Uterus (tissue), 4 donors: ENCODE results near the gene WWOX. TPM values are rescaled to one million over a fixed set of nuclear protein-coding genes. Genes with fewer than 3 reads are reported as not detected.

Experiments
- DNase-seq, 2 donors: peaks; one replicate each; pipeline ENCODE4 v3.0.0-alpha.2; 2019 to 2020
- H3K27ac ChIP-seq, 2 donors: fragments of 200-600 bp; sonication (generic); 1 replicate in 1 of 2; 2 replicates in 1 of 2; pipeline ENCODE4 v1.5.1; 2016 to 2018
- H3K27me3 ChIP-seq, 2 donors: fragments of 200-600 bp; sonication (generic); one replicate each; pipeline ENCODE4 v1.5.1; 2018 to 2019; ENCODE audit warnings: control low read depth in 1 of 2
- H3K36me3 ChIP-seq, 2 donors: fragments of 200-600 bp; sonication (generic); one replicate each; pipeline ENCODE4 v1.5.1; 2019; ENCODE audit warnings: control low read depth in 1 of 2
- H3K4me1 ChIP-seq, 2 donors: fragments of 200-600 bp; sonication (generic); one replicate each; pipeline ENCODE4 v1.5.1; 2018 to 2019; ENCODE audit warnings: control low read depth in 1 of 2
- H3K4me3 ChIP-seq, 2 donors: fragments of 200-600 bp; sonication (generic); 1 replicate in 1 of 2; 2 replicates in 1 of 2; pipeline ENCODE4 v1.5.1; 2018 to 2019; ENCODE audit warnings: mild to moderate bottlenecking in 1 of 2
- H3K9me3 ChIP-seq, 2 donors: fragments of 200-600 bp; sonication (generic); one replicate each; pipeline ENCODE4 v1.5.1; 2019; ENCODE audit warnings: control low read depth in 1 of 2
- POLR2A ChIP-seq, 2 donors: fragments of 450-650 bp; IDR thresholded peaks; one replicate each; pipeline ENCODE4 v1.6.1; 2016; ENCODE audit warnings: antibody characterized with exemption in 2 of 2, mild to moderate bottlenecking in 1 of 2, moderate library complexity in 1 of 2
- intact Hi-C: fragments of 100-400 bp; cut with DNase I; formaldehyde crosslinking; loops from one replicate; pipeline ENCODE4 v1.15.1; 2023; ENCODE audit warnings: low total_unique reads
- total RNA-seq, 4 donors: library from RNA; depleted of rRNA in 3 of 4; stranded (reverse); fragments of >200 nt in 3 of 4; gene quantifications; one replicate each; pipeline versions ENCODE4 v1.1.0 to v1.2.4, GENCODE V29; 2014 to 2023
- TF ChIP-seq, protein P1 (sequence below), 4 experiments: fragments of 200-600 bp in 2 of 4; fragments of 450-650 bp in 2 of 4; sonication (generic) in 2 of 4; IDR thresholded peaks; one replicate each; pipeline ENCODE4 v1.5.1; 2016 to 2019; ENCODE audit warnings: antibody characterized with exemption in 4 of 4, mild to moderate bottlenecking in 2 of 4, moderate library complexity in 1 of 4
- donor health status: DM: yes; HTN: yes; CAD: no.

The WWOX gene
- total RNA-seq, 4 donors from 2014 or later, result 34.1 to 99.9 (median 55.8) TPM

DNA sequence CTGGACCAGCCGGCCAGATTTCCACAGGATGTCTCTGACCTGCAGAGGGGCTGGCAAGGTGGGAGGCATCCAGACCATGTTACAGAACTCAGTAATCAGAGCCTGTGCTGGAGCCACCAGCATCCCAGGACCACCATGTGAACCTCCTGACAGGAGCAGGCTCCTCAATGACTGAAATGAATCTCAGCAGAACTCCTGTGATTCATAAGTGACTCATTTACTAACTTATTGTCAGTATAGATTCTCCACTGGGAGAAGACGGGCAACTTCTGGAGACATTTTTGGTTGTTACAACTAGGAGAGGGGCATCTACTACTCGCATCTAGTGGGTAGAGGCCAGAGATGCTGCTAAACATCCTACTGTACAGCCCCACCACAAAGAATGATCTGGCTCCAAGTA, 3.1 kb upstream of the WWOX start:
- intact Hi-C loops, result no loop called here
- Histone ChIP-seq H3K36me3 (no peaks in the 10 kb centered on the region), H3K4me3 (no peak overlapping the region), H3K27ac (no peak overlapping the region), H3K9me3 (no peaks in the 10 kb centered on the region), H3K27me3 (no peaks in the 10 kb centered on the region), H3K4me1 (no peaks in the 10 kb centered on the region)
- no peak for TF ChIP-seq POLR2A (IDR thresholded peaks at IDR 0.05)
- TF ChIP-seq, protein P1, sequence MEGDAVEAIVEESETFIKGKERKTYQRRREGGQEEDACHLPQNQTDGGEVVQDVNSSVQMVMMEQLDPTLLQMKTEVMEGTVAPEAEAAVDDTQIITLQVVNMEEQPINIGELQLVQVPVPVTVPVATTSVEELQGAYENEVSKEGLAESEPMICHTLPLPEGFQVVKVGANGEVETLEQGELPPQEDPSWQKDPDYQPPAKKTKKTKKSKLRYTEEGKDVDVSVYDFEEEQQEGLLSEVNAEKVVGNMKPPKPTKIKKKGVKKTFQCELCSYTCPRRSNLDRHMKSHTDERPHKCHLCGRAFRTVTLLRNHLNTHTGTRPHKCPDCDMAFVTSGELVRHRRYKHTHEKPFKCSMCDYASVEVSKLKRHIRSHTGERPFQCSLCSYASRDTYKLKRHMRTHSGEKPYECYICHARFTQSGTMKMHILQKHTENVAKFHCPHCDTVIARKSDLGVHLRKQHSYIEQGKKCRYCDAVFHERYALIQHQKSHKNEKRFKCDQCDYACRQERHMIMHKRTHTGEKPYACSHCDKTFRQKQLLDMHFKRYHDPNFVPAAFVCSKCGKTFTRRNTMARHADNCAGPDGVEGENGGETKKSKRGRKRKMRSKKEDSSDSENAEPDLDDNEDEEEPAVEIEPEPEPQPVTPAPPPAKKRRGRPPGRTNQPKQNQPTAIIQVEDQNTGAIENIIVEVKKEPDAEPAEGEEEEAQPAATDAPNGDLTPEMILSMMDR (IDR thresholded peaks at IDR 0.05), result no peak
- DNase-seq, result no peak

DNA sequence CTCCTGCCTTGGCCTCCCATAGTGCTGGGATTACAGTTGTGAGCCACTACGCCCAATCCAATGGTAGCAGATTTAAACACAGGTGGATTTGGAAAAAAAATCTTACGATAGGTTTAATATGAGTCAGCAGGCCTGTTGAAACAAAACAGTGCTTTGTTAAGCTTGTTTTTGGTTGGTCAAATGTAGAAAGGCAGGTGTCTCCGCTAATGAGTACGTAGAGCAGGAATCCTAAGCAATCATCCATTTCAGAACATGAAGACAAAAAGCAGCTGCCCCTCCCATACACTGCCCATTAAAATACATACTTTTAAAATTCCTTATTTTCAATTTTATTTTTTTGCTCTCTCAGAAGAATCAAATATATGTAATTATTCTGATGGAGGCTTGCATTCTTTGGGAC, 1.9 kb upstream of the WWOX start:
- H3K4me3 ChIP-seq, result no peak overlapping the region
- TF ChIP-seq, protein P1 (IDR thresholded peaks at IDR 0.05), result no peak
- TF ChIP-seq POLR2A (IDR thresholded peaks at IDR 0.05), result no peak
- intact Hi-C loops, result no loop called here
- no peak overlapping the region for H3K27ac ChIP-seq
- H3K27me3 ChIP-seq, result no peaks in the 10 kb centered on the region
- no peaks in the 10 kb centered on the region for H3K9me3 ChIP-seq
- no peaks in the 10 kb centered on the region for H3K4me1 ChIP-seq
- H3K36me3 ChIP-seq, result no peaks in the 10 kb centered on the region
- DNase-seq, result no peak

DNA sequence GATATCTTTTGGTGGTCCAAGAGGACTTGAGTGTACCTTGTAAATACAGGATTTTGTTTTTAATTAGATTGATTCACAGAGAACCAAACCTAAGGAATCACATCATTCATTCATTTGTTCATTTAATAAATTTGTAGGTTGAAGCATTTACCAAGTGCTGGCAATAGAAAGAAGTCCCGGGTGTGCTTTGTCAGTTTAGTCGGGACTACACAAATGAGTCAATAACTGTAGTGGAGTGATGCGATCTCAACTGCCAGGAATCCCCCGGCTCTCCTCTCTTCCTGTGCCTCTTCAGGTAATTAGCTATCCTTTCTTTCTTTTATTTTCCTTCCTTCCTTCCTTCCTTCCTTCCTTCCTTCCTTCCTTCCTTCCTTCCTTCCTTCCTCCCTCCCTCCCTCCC, 1.4 kb upstream of the WWOX start:
- DNase-seq, result no peak
- Histone ChIP-seq H3K27ac (peak overlapping the region in 1 of 2 donors; percentile 92), H3K4me1 (no peaks in the 10 kb centered on the region), H3K36me3 (no peaks in the 10 kb centered on the region), H3K9me3 (no peaks in the 10 kb centered on the region), H3K4me3 (no peak overlapping the region), H3K27me3 (no peaks in the 10 kb centered on the region)
- intact Hi-C loops, result no loop called here
- no peak for TF ChIP-seq POLR2A (IDR thresholded peaks at IDR 0.05)
- TF ChIP-seq, protein P1 (IDR thresholded peaks at IDR 0.05), result no peak

DNA sequence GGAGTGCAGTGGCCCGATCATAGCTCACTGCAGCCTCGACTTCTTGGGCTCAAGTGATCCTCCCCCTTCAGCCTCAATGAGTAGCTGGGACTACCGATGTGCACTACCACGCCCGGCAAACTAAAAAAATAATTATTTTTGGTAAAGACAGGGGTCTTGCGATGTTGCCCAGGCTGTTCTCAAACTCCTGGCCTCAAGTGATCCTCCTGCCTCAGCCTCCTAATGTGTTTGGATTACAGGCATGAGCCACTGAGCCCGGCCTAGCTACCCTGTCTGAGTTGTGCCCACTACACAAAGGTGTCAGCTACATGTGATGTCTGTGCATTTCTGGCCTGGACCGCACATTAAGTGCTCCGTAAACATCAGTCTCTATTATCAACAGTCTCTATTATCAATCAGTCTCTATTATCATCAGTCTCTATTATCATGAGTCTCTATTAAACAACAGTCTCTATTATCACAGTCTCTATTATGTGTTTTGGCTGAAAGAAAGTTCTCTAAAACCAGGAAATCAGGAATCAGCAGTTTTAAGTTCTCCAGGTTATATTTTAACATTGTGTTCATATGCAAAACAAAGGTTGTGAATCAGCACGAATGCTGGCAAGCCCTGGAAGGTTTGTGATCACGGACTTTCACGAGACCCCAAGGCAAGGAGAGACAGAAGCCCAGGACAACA, 721 bp upstream of the WWOX start:
- no peak for TF ChIP-seq POLR2A (IDR thresholded peaks at IDR 0.05)
- TF ChIP-seq, protein P1 (IDR thresholded peaks at IDR 0.05), result no peak
- no peak for DNase-seq
- intact Hi-C loops, result no loop called here

DNA sequence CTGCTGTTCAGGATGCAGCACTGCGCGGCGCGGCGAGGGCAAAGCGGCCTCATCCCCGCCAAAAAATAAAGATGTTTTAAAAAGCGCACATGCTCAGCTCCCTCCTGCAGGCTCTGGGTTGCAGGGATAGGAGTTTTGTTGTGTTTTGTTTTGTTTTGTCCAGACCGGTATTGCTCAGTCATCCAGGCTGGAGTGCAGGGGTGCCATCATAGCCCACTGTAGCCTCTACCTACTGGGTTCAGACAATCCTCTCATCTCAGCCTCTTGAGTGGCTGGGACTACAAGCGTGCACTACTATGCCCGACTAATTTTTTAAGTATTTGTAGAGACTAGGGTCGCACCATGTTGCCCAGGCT, 636 bp downstream of the WWOX start:
- TF ChIP-seq POLR2A (IDR thresholded peaks at IDR 0.05), result no peak
- TF ChIP-seq, protein P1 (IDR thresholded peaks at IDR 0.05), result peak in 1 of 4 experiments; percentile 88
- Histone ChIP-seq H3K9me3 (no peaks in the 10 kb centered on the region), H3K27ac (peak overlapping the region; percentile 92 to 93), H3K27me3 (no peaks in the 10 kb centered on the region), H3K36me3 (no peaks in the 10 kb centered on the region), H3K4me3 (peak overlapping the region; percentile 82 to 91), H3K4me1 (no peaks in the 10 kb centered on the region)
- intact Hi-C loops, result no loop called here
- no peak for DNase-seq

More for the DNA sequence above, 721 bp upstream of the WWOX start:
- H3K27ac ChIP-seq, result peak overlapping the region; percentile 92 to 93
- no peaks in the 10 kb centered on the region for H3K27me3 ChIP-seq
- no peaks in the 10 kb centered on the region for H3K9me3 ChIP-seq
- peak overlapping the region; percentile 82 to 91 for H3K4me3 ChIP-seq
- H3K4me1 ChIP-seq, result no peaks in the 10 kb centered on the region
- H3K36me3 ChIP-seq, result no peaks in the 10 kb centered on the region
